Gastrocnemius medialis (tissue), 4 donors: ENCODE measurements around the gene CYTH1.

Experiments used
- POLR2A ChIP-seq, 2 donors: fragments of 450-650 bp; IDR thresholded peaks; one replicate each; pipeline ENCODE4 v1.6.1; 2017; ENCODE audit warnings: antibody characterized with exemption in 2 of 2, mild to moderate bottlenecking in 2 of 2, moderate library complexity in 2 of 2
- TF ChIP-seq, protein P1 (sequence below), 5 experiments: fragments of 450-650 bp in 3 of 5; fragments of 200-600 bp in 2 of 5; sonication (generic) in 2 of 5; IDR thresholded peaks in 4 of 5; conservative IDR thresholded peaks in 1 of 5; 1 replicate in 4 of 5; 2 replicates in 1 of 5; pipeline ENCODE4 v1.5.1; 2016 to 2019; ENCODE audit warnings: antibody characterized with exemption in 5 of 5, mild to moderate bottlenecking in 3 of 5, moderate library complexity in 3 of 5

- TF ChIP-seq, protein P1, sequence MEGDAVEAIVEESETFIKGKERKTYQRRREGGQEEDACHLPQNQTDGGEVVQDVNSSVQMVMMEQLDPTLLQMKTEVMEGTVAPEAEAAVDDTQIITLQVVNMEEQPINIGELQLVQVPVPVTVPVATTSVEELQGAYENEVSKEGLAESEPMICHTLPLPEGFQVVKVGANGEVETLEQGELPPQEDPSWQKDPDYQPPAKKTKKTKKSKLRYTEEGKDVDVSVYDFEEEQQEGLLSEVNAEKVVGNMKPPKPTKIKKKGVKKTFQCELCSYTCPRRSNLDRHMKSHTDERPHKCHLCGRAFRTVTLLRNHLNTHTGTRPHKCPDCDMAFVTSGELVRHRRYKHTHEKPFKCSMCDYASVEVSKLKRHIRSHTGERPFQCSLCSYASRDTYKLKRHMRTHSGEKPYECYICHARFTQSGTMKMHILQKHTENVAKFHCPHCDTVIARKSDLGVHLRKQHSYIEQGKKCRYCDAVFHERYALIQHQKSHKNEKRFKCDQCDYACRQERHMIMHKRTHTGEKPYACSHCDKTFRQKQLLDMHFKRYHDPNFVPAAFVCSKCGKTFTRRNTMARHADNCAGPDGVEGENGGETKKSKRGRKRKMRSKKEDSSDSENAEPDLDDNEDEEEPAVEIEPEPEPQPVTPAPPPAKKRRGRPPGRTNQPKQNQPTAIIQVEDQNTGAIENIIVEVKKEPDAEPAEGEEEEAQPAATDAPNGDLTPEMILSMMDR (IDR thresholded peaks at IDR 0.05 in 4 of 5, conservative IDR thresholded peaks at IDR 0.05 in 1 of 5), result no peak
- no peak for TF ChIP-seq POLR2A (IDR thresholded peaks at IDR 0.05)
These were observed 21.2 kb upstream of the CYTH1 start for GRCh38 chr17:78803186-78803845.
